ENCODE data around the gene RXRA.

Gene RXRA

GRCh38 chr9:134372581-134373267 lies 46.5 kb downstream of the RXRA start:
- TF ChIP-seq CTCF (IDR thresholded peaks at IDR 0.05; ENCODE audit: low read depth, low read length) = no peak
- DNase-seq (ENCODE audit: extremely low read depth, low read depth) = no peak

- no peak for TF ChIP-seq CTCF (IDR thresholded peaks at IDR 0.05; ENCODE audit: low read depth, low read length)
- DNase-seq (ENCODE audit: extremely low read depth, low read depth) = no peak
Observed at GRCh38 chr9:134373269-134373668, 47.0 kb downstream of the RXRA start.

- TF ChIP-seq CTCF (IDR thresholded peaks at IDR 0.05; ENCODE audit: low read depth, low read length) = no peak
- no peak for DNase-seq (ENCODE audit: extremely low read depth, low read depth)
Observed at GRCh38 chr9:134373953-134374300, 47.7 kb downstream of the RXRA start.

GRCh38 chr9:134374301-134375010 lies 48.2 kb downstream of the RXRA start:
- DNase-seq (ENCODE audit: extremely low read depth, low read depth) = no peak
- TF ChIP-seq CTCF (IDR thresholded peaks at IDR 0.05; ENCODE audit: low read depth, low read length) = no peak

GRCh38 chr9:134375011-134375390 lies 48.7 kb downstream of the RXRA start:
- TF ChIP-seq CTCF (IDR thresholded peaks at IDR 0.05; ENCODE audit: low read depth, low read length) = no peak

GRCh38 chr9:134375430-134376385 lies 49.5 kb downstream of the RXRA start:
- DNase-seq (ENCODE audit: extremely low read depth, low read depth) = no peak
- no peak for TF ChIP-seq CTCF (IDR thresholded peaks at IDR 0.05; ENCODE audit: low read depth, low read length)

More at GRCh38 chr9:134375011-134375390, 48.7 kb downstream of the RXRA start:
- DNase-seq (ENCODE audit: extremely low read depth, low read depth) = no peak

Data from AG09319 (cell line).